ENCODE results near the gene NDUFA13. TPM values are rescaled to one million over a fixed set of nuclear protein-coding genes. Genes with fewer than 3 reads are reported as not detected.

The NDUFA13 gene
- polyA plus RNA-seq, 1 of the 3 experiments (the other 2 are of a cell fraction), result 1,828 TPM

- no peak for TF ChIP-seq FOXJ3 (CRISPR knock-in tag; IDR thresholded peaks at IDR 0.05)
- TF ChIP-seq USF2 (IDR thresholded peaks at IDR 0.05; ENCODE audit: borderline replicate concordance, low read depth, low read length), result no peak
- no peak for TF ChIP-seq CTCF (IDR thresholded peaks at IDR 0.05)
Measured at GRCh38 chr19:19547674-19548336, 31.8 kb downstream of the NDUFA13 start (continued).

GRCh38 chr19:19548915-19549759 is 33.1 kb downstream of the NDUFA13 start:
- CTCF ChIA-PET, result interaction anchor here (5.5 to 15.7 kb wide), 2 partner anchors 15 to 95 kb away, joined by 28 to 258 read pairs; partner anchors contain the start of genes CILP2, GMIP and YJEFN3
- no peaks in the 10 kb centered on the region for H3F3A ChIP-seq (replicated peaks; ENCODE audit: insufficient read depth)
- no peak overlapping the region for H3K27ac ChIP-seq (ENCODE audit: low read depth in 2 of 2, low read length in 1 of 2)
- TF ChIP-seq ZBTB33 (IDR thresholded peaks at IDR 0.05; ENCODE audit: borderline replicate concordance, low read depth) (no peak), GATA2 (CRISPR knock-in tag; IDR thresholded peaks at IDR 0.05) (no peak)
- no peak overlapping the region for H2AFZ ChIP-seq (ENCODE audit: low read depth)
- H3K9me3 ChIP-seq, result no peaks in the 10 kb centered on the region
- H3K27me3 ChIP-seq (ENCODE audit: insufficient read depth), result no peaks in the 10 kb centered on the region
- H3K4me3 ChIP-seq (ENCODE audit: low read depth in 2 of 2, low read length in 1 of 2), result no peak overlapping the region
- H3K36me3 ChIP-seq (replicated peaks in 1 of 2; ENCODE audit: control insufficient read depth in 1 of 2, insufficient read depth in 2 of 2, low read length in 1 of 2), result no peaks in the 10 kb centered on the region
- H3K9ac ChIP-seq, result no peak overlapping the region
- no peak overlapping the region for H3K4me2 ChIP-seq
- no peaks in the 10 kb centered on the region for H4K20me1 ChIP-seq (ENCODE audit: insufficient read depth)
- POLR2A ChIA-PET, result no interaction called here
- H3K79me2 ChIP-seq (ENCODE audit: insufficient read depth), result no peaks in the 10 kb centered on the region
- 54% methylated on average over 10 of the region's 13 CpGs for WGBS (ENCODE audit: low lambda C conversion rate)
- no peaks in the 10 kb centered on the region for H3K9me2 ChIP-seq
- DNase-seq, result no peak
- H3K4me1 ChIP-seq (ENCODE audit: control insufficient read depth in 1 of 2, insufficient read depth in 2 of 2, low read depth in 1 of 2, low read length in 1 of 2), result peaks cover 0 to 13% of the 10 kb centered on the region in 2 experiments; a peak in 1 of 4 replicates

Measured in SK-N-SH (cell line).